Fibroblast of mammary gland (primary cell): ENCODE data around the gene BFSP2.

Experiments
- DNase-seq: peaks from one replicate; pipeline ENCODE4 v3.0.0-alpha.2; 2010; ENCODE audit warnings: low read depth
- H3K4me3 ChIP-seq: 2 replicates; pipeline ENCODE4 v1.5.1; 2011; ENCODE audit warnings: low read depth, mild to moderate bottlenecking, low read length, moderate library complexity; ENCODE audit not compliant: control insufficient read depth
- CTCF ChIP-seq: conservative IDR thresholded peaks from 2 replicates; pipeline ENCODE4 v1.5.1; 2011; ENCODE audit warnings: low read depth, low read length, inconsistent platforms; ENCODE audit not compliant: control insufficient read depth, insufficient read depth

The BFSP2 gene

DNA sequence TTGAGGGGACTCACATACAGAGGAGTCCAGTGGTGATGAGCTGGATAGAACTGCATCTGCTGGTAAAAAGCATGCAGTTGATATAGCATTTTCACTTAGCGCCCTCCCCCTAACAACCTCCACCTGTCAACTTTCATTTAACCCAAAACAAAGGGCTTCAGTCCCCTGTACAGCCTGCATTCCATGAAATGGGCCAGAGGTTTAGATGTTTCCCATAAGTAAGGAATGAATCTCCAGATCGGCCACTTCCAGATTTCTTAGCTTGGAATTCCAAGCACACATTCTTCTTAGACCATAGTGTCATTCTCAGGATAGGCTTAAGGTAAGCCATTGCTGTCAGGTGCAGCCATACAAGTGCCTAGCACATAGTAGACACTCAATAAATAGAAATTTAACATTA, 32.9 kb upstream of the BFSP2 start:
- no peak for TF ChIP-seq CTCF
- DNase-seq, result no peak
- no peak overlapping the region for H3K4me3 ChIP-seq

- DNase-seq, result no peak
- no peak for TF ChIP-seq CTCF
- no peak overlapping the region for H3K4me3 ChIP-seq
These were observed 32.5 kb upstream of the BFSP2 start for GRCh38 chr3:133367403-133367802.

GRCh38 chr3:133367956-133368355, 31.9 kb upstream of the BFSP2 start:
- no peak for DNase-seq

GRCh38 chr3:133368371-133369067, 31.3 kb upstream of the BFSP2 start:
- TF ChIP-seq CTCF, result no peak
- no peak for DNase-seq
- no peak overlapping the region for H3K4me3 ChIP-seq

More at GRCh38 chr3:133367956-133368355, 31.9 kb upstream of the BFSP2 start:
- H3K4me3 ChIP-seq, result no peak overlapping the region
- TF ChIP-seq CTCF, result no peak

GRCh38 chr3:133369068-133369440, 30.8 kb upstream of the BFSP2 start:
- no peak for TF ChIP-seq CTCF
- DNase-seq, result no peak
- H3K4me3 ChIP-seq, result no peak overlapping the region

- TF ChIP-seq CTCF, result no peak
- no peak for DNase-seq
- no peak overlapping the region for H3K4me3 ChIP-seq
These were observed 28.7 kb upstream of the BFSP2 start for GRCh38 chr3:133371181-133371580.

DNA sequence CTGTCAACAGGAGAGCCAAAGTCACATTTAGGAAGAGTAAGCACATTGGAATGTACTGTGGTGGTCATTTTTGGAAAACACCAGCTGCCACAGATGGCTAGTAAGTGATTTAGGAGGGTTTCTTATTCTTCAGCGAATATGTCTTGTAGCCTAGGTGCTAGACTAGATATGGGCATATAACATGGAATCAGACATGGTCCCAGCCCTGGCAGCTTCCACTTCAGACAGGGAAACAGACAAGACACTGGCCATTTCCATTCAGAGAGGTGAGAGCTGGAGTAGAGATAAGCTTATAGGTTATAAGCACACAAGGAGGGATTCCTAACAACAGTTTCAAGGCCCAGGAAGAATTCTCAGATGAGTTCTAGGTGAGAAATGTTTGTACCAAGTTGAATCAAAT, 28.2 kb upstream of the BFSP2 start:
- no peak overlapping the region for H3K4me3 ChIP-seq
- TF ChIP-seq CTCF, result no peak
- no peak for DNase-seq
